HG03439 (cell line): ENCODE measurements around the gene SOX6.
"Not testable (repeated sequence)": the region's sequence is repeated elsewhere in the genome, so short reads cannot be mapped to it uniquely, and the experiment has no call there.

Experiments used
- ATAC-seq: cut with Tn5 transposase; IDR thresholded peaks from one replicate; pipeline ENCODE4 v1.9.1; 2021; ENCODE audit warnings: mild to moderate bottlenecking, moderate library complexity; ENCODE audit not compliant: unreplicated experiment

SOX6 gene

DNA sequence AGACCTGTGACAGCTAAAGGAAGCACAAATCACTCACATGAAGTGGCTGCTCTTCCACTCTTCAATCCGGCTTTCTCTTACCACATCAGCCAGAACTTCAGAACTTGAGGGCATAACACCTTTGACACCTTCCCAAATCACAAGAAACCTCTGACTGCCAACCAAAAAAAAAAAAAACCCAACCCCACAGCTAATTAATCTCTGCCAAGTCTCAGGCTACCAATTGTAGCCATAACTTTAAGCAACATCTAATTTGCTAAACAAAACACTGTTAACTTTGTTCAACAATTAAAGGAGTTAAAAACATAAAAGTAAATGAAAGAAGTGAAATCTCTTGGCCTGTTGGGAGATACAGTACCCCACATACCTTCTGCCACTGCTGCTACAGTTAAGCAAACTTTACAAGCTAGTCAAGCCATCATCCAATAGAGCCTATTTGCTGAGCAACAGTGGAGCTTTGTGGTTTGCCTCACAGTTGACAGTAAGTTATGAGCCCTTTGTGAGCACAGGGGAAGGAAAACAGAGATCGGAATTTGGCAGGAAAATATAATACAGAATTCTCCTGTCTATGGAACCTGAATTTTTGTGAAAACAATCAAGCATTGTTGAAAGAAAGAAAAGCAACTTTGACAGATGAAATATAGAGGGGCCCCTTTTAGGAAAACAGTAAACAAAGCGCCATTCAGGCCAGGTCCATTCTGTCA is at the start of gene SOX6:
TSS of gene SOX6 (minus strand) at position 490 of the 704 bp plus-strand sequence. CDS start 15,298 bp downstream, outside the sequence.
- no peak for ATAC-seq

DNA sequence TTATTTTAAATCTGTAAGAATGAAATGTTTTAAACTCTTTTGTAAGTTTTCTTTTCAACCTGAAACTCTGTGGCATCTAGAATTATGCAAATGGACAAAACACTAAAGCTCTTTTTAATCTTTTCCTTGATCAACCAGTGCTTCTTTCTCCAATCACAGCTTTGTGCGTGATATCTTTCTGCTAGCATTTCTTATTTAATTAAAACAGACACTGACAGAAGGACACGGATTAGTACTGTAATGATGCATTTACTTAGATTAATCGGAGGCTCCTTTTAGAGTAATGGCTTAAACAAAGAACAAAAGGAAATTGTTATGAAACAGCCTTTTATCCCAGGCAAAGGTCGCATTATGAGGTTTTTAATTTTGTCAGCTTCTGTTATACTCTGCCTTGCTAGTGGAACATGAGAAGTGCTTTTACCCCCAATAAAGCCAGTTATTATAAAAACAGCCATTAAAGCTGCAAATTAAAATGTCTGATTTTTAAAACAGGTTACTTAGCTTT is 48.5 kb upstream of the SOX6 start:
- no peak for ATAC-seq

GRCh38 chr11:16403851-16404250 is 47.5 kb upstream of the SOX6 start:
- no peak for ATAC-seq

GRCh38 chr11:16403448-16403803 is 47.1 kb upstream of the SOX6 start:
- ATAC-seq = no peak

DNA sequence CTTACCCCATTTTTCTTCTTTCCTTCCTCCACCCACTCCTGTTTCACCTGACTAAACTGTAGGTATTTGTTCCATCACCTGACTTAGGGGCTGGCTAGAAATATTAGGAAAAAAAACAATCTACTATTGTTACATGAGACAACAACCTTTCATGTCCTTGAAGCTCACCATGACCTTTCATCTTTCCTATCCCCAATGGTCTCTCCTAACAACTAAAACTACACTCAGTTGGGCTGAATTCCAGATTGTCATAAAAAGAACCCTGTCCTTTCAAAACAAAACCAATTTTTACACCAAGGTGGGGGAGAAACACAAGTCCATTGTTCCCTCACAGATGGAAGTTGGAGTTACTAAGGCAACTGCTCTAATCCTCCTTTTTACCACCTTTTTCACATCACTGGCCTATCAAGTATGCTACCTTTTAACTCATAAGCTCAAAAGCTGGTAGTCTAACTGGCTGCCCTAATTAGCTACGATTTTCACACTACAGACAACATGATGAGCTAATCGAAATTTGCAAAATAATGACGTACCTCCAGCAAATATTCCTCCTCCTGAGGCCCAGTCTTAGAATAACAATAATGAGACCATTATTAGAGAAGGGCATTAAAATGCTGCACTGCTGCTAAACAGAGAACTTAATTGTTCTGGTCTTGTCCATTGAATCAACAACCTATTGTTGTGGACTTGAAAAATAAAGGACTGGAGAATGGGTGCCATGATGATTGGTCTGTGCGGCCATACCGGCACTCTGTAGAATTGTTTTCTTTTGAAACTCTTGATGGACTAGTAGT is 46.5 kb upstream of the SOX6 start:
- no peak for ATAC-seq

- ATAC-seq = no peak
These were observed 41.0 kb upstream of the SOX6 start for GRCh38 chr11:16397390-16397789.

DNA sequence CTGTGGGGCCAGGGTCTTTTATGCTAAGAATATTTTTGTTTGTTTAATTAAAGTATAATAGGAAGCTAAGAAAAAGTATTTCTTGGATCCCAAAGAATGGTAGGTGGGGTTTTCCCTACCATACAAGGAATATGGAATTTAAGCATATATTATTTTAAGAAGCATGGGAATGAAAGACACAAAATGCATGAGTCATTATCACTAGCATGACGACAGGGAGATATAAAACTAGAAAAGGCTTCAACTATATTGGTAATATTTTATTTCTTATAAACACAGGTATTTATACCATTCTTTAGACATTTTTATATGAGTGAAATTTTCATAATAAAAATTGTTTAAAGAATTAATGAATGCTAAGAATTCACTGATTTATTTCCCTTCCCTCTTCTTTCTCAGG is 39.3 kb upstream of the SOX6 start:
- no peak for ATAC-seq

GRCh38 chr11:16394947-16395346 is 38.6 kb upstream of the SOX6 start:
- ATAC-seq = no peak

DNA sequence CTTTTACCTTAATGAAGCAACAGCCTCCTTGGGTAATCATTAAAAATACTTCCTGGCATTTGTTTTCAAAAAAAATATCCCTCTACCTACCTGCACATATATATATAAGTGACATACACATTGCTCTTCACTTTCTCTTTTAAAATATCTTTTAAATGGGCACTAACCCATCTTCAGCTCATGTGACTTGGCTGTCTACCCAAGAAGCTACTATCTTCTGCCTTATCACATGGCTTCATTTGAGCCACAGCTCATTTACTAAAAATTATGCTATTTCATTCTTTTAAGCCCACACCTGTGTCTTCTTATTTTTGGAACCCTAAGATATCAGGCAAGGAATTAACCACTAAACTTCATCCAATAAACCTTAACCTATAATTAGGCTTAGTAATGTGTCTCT is 37.0 kb upstream of the SOX6 start:
- no peak for ATAC-seq

- ATAC-seq = no peak
These were observed 36.3 kb upstream of the SOX6 start for GRCh38 chr11:16392616-16393015.

GRCh38 chr11:16390826-16391225 is 34.5 kb upstream of the SOX6 start:
- not testable (repeated sequence) for ATAC-seq

- no peak for ATAC-seq
These were observed 28.8 kb upstream of the SOX6 start for GRCh38 chr11:16385099-16385498.

DNA sequence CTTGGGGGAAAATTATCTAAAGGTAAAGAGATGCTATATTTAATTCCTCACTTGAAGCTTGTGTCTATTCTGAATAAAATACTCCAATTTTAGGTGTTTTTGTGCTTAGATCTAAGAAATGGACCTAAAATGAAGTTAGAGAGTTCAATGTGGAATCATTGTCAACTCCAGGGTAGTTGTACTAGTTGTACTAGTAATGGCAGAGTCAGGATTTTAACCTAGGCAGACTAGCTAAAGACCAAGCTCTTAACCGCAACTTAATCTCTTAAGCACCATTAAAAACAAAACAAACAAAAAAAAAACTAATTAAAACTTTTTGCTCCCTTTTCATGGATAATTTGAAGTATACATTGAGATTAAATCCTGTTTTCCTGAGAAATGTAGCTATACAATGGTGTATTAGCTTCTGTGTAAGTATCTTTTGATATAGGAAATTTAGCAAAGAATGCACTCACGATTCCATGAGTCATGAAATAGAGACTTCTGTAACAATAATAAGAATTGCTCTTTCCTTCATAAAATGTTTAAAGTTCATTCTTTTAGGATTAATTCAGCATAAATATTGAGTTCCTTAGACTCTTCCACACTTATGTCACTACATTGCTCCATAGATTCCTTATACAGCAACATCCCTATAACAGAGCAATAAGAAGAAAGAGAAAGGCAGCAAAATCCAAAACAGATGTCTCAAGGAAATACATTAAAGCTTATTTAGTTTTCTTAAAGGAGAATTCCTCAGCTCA is 26.5 kb upstream of the SOX6 start:
- no peak for ATAC-seq

- no peak for ATAC-seq
These were observed 25.8 kb upstream of the SOX6 start for GRCh38 chr11:16382186-16382585.

GRCh38 chr11:16380941-16381568 is 24.7 kb upstream of the SOX6 start:
- no peak for ATAC-seq

GRCh38 chr11:16378906-16379305 is 22.6 kb upstream of the SOX6 start:
- no peak for ATAC-seq

GRCh38 chr11:16377746-16378145 is 21.4 kb upstream of the SOX6 start:
- no peak for ATAC-seq

DNA sequence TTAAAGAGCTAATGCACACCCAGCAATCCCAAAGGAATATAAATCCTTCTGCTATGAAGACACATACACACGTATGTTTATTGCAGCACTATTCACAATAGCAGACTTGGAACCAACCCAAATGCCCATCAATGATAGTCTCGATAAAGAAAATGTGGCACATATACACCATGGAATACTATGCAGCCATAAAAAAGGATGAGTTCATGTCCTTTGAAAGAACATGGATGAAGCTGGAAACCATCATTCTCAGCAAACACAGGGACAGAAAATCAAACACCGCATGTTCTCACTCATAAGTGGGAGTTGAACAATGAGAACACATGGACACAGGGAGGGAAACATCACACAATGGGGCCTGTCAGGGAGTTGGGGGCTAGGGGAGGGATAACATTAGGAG is 19.3 kb upstream of the SOX6 start:
- ATAC-seq = not testable (repeated sequence)

GRCh38 chr11:16373768-16374167 is 17.4 kb upstream of the SOX6 start:
- ATAC-seq = no peak

DNA sequence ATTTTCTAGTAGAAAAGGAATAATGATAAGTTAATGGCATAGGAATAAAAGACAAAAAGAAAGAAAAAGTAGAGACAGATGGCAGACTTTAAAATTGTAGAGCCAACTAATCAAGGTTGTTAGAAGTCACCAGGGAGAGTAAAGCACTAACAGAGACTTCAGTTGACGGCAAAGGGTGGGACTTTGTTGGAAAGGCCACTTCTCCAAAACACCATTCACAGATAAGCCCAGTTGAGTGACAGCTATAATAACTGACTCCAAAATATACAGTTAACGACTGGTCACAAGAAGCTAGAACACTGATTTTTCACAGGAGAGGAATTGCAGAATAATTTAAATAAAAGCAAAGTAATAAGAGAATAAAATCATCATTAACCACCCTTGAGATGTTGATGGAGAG is 16.0 kb upstream of the SOX6 start:
- ATAC-seq = no peak

- no peak for ATAC-seq
These were observed 10.9 kb upstream of the SOX6 start for GRCh38 chr11:16367252-16367651.
